HG02759 (cell line): ENCODE data around the gene EPS8L1.
"Not testable (repeated sequence)": the region's sequence is repeated elsewhere in the genome, so short reads cannot be mapped to it uniquely, and the experiment has no call there.

Experiments
- ATAC-seq: cut with Tn5 transposase; IDR thresholded peaks from one replicate; pipeline ENCODE4 v1.9.1; 2021; ENCODE audit warnings: mild to moderate bottlenecking, moderate library complexity; ENCODE audit not compliant: unreplicated experiment

The EPS8L1 gene

GRCh38 chr19:55048446-55048845 is 27.2 kb upstream of the EPS8L1 start:
- no peak for ATAC-seq

GRCh38 chr19:55050749-55051532 is 24.7 kb upstream of the EPS8L1 start:
- no peak for ATAC-seq

DNA sequence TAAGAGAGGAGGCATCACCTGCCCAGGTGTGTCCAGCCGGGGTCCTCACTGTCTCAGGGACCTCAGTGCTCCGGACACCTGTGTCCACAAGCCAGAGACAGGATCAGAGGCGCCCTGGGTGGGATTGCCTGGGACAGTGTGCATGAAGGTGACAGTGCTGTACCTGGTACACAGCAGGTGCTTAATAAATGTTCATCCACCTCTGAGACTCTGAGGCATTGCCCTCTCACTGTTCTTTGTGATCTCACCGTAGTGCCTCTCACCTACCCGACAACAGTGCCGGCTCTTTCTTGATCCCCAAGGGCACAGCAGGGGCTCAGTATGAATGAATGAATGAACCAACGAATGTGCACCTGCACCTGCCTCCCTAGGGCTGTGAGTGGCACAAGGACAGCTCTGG is 21.9 kb upstream of the EPS8L1 start:
- no peak for ATAC-seq

GRCh38 chr19:55056827-55057226 is 18.8 kb upstream of the EPS8L1 start:
- no peak for ATAC-seq

DNA sequence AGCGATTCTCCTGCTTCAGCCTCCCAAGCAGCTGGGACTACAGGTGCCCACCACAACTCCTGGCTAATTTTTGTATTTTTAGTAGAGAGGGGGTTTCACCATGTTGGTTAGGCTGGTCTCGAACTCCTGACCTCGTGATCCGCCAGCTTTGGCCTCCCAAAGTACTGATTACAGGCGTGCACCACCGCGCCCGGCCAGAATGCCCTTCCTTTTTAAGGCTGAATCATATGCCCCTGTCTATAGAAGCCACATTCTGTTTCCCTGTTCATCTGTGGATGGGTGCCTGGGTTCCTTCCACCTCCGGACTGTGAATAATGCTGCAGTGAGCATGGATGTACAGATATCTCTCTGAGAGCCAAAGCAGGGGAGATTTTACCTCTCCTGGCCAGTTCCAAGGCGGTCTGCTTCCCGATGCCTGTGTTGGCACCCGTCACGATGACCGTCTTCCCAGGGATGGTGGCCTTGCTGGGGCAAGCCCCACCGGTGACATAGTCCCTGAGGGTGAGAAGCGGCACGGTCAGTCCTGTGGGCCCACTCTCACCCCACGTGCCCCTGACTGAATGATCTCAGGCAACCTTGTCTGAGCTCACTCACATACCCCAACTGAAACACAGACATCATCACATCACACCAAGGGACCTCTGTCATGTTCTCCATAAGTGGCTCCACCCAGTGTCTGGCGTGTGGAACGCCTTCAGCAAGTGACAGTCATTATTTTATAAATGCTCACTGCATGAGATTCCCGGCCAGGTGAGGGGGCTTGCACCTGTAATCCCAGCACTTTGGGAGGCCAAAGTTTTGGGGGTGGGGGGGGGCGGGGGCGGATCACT is 16.7 kb upstream of the EPS8L1 start:
- no peak for ATAC-seq

DNA sequence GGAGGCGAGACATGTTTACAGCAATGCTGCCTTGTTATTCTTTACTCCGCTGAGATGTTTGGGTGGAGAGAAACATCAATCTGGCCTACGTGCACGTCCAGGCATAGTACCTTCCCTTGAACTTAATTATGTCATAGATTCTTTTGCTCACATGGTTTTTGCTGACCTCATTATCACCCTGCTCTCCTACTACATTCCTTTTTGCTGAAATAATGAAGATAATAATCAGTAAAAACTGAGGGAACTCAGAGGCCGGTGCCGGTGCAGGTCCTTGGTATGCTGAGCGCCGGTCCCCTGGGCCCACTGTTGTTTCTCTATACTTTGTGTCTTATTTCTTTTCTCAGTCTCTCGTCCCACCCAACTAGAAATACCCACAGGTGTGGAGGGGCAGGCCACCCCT is 15.4 kb upstream of the EPS8L1 start:
- not testable (repeated sequence) for ATAC-seq

DNA sequence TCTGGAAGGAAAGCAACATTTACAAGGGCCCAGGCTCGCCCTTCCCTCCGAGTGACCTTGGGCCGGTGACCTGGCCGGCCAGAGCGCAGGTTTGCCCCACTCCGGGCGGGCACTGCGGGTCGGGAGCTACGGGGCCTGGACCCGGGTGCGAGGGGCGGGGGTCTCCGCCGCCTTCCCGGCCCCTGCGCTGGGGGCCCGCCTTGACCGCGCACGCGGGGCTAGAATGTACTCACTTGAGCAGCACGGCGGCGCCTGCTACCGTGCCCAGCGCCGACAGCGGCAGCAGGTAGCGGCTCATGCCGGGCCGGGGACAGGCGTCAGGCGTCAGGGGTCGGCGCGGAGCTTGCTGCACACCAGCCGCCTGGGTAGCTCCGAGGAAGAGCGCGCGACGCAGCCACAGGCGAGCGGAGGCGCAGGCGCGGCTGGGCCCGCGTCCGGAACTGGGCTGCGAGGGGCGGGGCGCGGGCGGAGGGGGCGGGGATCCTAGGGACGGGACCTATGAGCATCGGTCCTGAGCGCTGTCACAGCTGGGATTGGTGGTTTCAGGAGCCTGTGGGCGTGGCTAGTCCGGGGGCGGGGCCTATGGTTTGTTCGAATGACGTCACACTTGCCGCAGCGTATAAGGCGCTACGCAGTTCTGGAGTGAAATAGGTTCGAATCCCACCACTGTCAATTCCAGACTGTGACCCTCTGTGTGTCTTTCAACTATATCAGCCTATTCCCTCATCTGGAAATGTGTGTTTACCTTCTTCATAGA is 12.8 kb upstream of the EPS8L1 start, which contains the start of gene RDH13:
RDH13 (minus strand) TSS at position 414 of the 757 bp plus-strand sequence; CDS start at position 298, 116 bp downstream.
- ATAC-seq = peak; percentile 94

DNA sequence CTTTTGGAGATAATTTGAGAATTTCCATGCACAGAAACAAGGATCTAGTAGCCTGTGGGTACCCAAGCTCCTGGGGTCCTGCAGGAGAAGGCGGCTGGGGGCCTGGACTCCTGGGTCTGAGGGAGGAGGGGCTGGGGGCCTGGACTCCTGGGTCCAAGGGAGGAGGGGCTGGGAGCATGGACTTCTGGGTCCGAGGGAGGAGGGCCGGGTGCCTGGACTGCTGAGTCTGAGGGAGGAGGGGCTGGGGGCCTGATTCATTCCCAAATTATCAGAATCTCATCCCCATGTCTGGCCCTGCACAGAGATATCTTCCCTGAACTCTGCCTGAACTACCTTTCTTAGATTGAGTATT is 12.2 kb upstream of the EPS8L1 start:
- no peak for ATAC-seq

DNA sequence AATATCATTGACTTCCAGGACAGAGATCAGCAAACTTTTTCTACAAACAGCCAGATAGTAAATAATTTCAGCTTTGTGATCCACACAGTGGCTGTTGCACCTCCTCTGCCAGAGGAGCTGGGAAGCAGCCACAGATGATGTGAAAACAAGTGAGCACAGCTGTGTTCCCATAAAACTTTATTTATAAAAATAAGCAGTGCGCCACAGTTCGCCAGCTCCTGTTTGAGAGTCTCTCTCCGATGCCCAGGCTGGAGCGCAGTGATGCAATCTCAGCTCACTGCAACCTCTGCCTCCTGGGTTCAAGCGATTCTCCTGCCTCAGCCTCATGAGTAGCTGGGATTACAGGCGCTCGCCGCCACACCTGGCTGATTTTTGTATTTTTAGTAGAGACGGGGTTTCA is 10.2 kb upstream of the EPS8L1 start:
- not testable (repeated sequence) for ATAC-seq

DNA sequence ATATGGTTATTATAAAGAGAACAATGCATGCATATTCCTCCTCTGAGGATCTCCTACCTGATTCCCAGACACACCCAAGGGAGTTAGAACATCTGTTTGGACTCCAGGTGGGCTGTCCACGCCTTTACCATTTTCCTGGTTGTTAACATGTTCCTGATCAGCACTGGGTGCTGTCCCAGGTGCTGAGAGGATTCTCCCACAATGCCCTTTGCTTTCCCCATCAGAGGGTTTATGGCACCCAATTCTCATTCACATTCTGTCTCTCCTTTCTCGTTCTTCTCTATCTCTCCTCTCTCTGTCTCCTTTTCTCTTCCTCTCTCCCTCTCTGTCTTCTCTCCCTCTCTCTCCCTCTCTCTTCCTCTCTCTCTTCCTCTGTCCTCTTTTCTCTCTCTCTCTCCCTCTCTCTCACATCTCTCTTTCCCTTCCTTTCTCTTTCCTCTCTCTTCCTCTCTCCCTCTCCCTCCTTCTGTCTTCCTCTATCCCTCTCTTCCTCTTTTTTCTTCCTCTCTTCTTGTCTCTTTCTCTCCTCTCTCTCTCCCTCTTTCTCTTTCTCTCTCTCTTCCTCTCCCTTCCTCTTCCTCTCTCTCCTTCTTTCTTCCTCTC is 9.5 kb upstream of the EPS8L1 start:
- ATAC-seq = no peak

GRCh38 chr19:55067869-55068268 is 7.8 kb upstream of the EPS8L1 start:
- ATAC-seq = no peak

DNA sequence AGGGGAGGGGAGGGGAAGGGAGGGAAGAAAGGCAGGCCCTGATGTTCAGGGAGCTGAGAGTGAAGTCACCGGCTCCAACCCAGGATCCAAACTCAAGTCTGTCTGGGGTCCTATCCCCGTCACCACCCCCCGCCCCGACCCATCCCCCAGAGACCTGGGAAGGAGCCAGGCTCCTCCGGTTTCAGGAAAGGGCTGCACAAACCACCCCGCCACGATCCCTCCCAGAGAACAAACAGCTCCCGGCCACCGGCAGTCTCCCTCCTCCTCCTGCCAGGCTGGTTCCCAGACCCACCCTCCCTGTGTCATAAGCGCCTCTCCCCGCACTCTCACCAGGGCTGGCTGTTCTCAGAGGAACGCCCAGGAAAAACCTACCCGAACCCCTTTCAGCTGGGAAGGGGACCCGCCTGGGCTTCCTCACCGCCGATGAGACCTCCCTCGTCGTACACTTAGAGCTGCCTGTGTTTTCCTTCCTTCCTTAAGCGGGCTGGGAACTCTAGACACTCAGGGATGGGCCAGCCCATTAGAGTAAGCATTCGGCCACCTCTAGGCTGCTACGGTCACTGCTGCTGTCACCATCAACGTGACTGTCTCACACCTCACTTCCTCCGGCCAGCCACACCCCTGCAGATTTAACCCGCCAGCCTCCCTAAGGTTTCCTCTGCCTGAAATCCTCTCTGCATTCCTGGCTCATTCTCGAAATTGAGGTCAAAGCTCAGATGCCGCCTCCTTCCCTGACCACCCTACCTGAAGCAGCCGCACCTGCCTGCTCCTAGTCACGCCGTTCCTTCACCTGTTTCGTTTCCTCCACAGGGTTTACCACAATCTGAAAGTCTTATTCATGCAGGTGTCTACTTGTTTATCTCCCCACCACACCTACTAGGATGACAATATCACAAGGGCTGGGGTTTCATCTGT is 6.5 kb upstream of the EPS8L1 start:
- ATAC-seq = no peak

DNA sequence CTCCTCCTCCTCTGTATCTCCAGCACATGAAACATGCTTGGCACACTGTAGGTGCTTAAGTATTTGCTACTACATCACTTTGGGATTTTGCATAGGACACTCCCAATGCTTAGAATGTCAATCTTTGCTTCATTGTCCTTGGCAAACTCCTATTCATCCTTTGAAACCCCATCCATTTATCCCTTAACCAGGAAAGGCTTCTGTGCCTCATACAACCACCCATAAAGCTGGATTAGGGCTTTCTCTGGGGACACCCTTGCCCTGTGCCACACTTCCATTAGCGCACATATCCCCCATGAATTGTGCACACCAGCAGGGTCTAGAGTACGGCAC is 5.8 kb upstream of the EPS8L1 start:
- no peak for ATAC-seq

DNA sequence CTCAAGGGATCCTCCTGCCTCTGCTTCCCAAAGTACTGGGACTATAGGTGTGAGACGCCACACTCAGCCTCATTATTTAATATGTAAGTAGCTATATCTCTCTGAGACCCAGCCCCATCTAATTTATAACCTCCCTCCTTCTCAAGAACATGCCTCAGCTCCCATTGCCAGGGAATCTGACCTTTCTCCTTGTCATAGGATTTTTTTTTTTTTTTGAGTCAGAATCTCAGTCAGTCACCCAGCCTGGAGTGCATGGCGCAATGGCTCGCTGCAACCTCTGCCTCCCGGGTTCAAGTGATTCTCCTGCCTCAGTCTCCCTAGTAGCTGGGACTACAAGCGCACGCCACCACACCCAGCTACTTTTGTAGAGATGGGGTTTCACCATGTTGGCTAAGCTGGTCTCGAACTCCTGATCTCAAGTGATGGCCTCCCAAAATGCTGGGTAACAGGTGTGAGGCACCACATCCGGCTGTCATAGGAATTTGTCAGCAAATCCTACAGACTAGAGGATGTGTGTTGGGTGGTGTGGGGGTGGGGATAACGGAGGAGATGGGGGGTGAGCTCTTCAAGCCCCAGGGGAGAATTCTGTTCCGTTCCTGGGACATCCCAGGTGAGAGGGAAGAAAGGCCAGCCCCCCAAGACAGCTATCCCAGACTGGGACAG is 5.1 kb upstream of the EPS8L1 start:
- ATAC-seq = no peak

DNA sequence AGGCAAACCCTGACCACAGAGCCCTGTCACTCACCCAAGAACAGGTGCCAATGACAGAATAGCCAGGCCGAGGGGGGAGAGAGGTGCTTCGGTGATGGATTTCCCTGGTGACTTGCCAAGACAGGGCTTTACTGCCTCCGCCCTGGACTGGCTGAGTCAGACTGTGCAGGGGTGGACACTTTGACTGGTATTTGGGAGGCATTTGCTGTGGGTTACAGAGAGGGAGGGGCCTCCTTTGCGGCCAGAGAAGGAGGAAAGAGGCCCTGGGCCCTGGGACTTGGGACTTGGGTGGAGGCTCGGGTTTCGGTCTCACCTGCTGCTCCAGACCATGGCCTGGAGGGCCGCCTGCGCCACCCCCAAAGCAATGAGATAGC is 4.6 kb upstream of the EPS8L1 start:
- no peak for ATAC-seq

DNA sequence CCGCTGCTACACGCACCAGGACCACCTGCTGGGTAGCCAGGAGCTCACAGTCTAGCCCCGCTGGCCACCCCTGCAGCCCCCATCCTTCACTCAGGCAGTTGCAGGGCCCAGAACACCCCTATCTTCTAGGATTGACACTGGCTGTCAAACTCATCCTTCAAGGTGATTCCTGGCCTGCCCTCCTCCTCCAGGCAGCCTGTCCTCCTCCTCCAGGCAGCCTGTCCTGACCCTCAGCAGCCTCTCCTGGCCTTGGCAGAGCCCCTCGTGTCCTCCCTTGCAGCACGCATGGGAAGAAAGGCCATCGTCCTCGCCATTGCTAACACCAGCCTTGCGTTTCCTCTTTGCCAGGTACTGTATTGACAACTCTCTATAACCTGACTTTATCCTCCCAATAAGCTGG is 3.8 kb upstream of the EPS8L1 start:
- no peak for ATAC-seq

DNA sequence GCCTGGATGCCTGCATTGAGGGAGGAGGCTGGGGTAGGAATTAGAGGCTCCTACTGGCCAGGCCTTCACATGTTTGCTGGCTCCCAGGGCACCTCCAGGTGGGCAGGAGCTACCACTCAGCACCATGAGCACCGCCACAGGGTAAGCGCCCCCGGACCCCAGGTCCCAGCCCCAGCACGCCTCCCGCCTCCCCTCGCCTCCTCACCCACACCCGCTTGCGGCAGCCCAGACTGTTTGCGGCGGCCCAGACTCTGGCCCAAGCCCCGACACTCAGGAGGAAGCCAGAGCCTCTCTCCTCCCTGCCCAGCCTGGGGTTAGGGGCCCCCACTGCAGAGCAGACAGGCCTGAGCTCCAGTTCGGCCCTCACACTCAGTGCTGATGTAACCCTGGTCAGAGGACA is 652 bp downstream of the EPS8L1 start:
- ATAC-seq = no peak

DNA sequence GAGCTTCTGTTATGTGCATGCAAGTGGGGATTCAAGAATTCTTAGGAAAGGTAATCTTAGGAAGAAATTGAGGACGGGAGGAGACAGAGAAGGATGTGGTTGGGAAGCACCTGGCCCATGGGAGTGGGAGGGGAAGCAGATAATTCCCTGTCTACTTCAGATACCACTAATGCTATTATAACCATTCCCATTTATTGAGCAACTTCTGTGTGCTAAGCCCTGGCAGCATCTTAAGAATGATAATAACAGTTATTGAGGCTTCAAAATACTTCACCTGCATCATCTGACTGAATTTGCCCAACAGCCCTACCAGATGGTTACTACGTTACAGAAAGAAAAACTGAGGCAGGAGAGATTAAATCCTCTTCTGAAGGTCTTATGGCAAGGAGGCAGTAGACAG is 1.4 kb downstream of the EPS8L1 start:
- no peak for ATAC-seq

DNA sequence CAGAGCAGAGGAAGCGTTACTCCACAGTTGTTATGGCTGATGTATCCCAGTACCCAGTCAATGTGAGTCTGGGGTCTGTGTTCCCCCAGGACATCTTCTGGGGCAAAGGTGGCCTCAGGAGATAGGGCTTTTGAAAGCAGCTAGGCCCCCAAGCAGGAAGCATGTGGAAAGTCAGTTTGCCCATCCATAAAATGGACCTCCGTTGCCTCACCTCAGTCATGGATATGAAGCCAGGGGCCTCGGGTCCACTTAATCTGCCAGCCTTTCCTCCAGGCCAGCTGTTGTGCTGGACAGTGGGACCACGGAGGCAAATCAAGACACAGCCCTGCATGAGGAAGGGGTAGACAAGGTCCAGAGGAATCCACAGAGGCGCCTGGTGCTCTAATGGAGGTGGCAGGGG is 3.3 kb downstream of the EPS8L1 start:
- ATAC-seq = no peak
